ENCODE data around the gene GRAMD1B. TPM values are rescaled to one million over a fixed set of nuclear protein-coding genes. Genes with fewer than 3 reads are reported as not detected.

GRAMD1B gene
- total RNA-seq, 1 experiment from 2014 or later = 5.8 TPM

- POLR2A ChIA-PET (ENCODE audit: unreplicated experiment) = interaction anchor here (0.6 kb wide), 1 partner anchor 73 kb away, joined by 9 read pairs; no protein-coding TSS in a partner anchor
- no TSS peak for BruUV-seq (replicated peaks)
- intact Hi-C loops (cut with micrococcal nuclease; ENCODE audit: unreplicated experiment) = loop anchor here (2.0 to 5.0 kb wide), 3 partner anchors 217 to 376 kb away; no protein-coding TSS in a partner anchor
- H3K4me1 ChIP-seq (replicated peaks; ENCODE audit: insufficient read depth) = peaks cover 19% of the 10 kb centered on the region
- no peak overlapping the region for H3K27ac ChIP-seq
- CTCF ChIA-PET = interaction anchor here (0.6 to 1.2 kb wide), 3 partner anchors 70 to 232 kb away, joined by 3 to 26 read pairs (median 5); no protein-coding TSS in a partner anchor
- H3K4me2 ChIP-seq = no peak overlapping the region
- H3K36me3 ChIP-seq (ENCODE audit: low read depth) = no peaks in the 10 kb centered on the region
- TF ChIP-seq CTCF (conservative IDR thresholded peaks at IDR 0.05) = no peak
- no peaks in the 10 kb centered on the region for H4K20me1 ChIP-seq (ENCODE audit: insufficient read depth)
- no peak overlapping the region for H3K4me3 ChIP-seq
- no peaks in the 10 kb centered on the region for H3K9me2 ChIP-seq (ENCODE audit: insufficient read depth)
- no peak for DNase-seq
- no peak overlapping the region for H2AFZ ChIP-seq
- H3K9me3 ChIP-seq (ENCODE audit: insufficient read depth, low read depth) = no peaks in the 10 kb centered on the region
- H3K79me2 ChIP-seq (ENCODE audit: low read depth) = no peaks in the 10 kb centered on the region
- H3K27me3 ChIP-seq (ENCODE audit: insufficient read depth, low read depth) = no peaks in the 10 kb centered on the region
- peaks cover 10% of the 10 kb centered on the region; the same call in 1 of the 2 replicates for H3F3A ChIP-seq (ENCODE audit: insufficient read depth, low read depth)
Observed at GRCh38 chr11:123479048-123479837, 49.2 kb downstream of the GRAMD1B start.

GRCh38 chr11:123480290-123480815, 50.3 kb downstream of the GRAMD1B start:
- no TSS peak for BruUV-seq (replicated peaks)

GRCh38 chr11:123480882-123481281, 50.8 kb downstream of the GRAMD1B start:
- Histone ChIP-seq H3K27me3 (ENCODE audit: insufficient read depth, low read depth) (no peaks in the 10 kb centered on the region), H3K9me2 (ENCODE audit: insufficient read depth) (no peaks in the 10 kb centered on the region), H2AFZ (no peak overlapping the region), H3K27ac (no peak overlapping the region), H3K9me3 (ENCODE audit: insufficient read depth, low read depth) (no peaks in the 10 kb centered on the region), H4K20me1 (ENCODE audit: insufficient read depth) (no peaks in the 10 kb centered on the region), H3K4me3 (no peak overlapping the region), H3K36me3 (ENCODE audit: low read depth) (no peaks in the 10 kb centered on the region), H3K4me2 (no peak overlapping the region), H3F3A (ENCODE audit: insufficient read depth, low read depth) (peaks cover 10% of the 10 kb centered on the region; the same call in 1 of the 2 replicates), H3K4me1 (replicated peaks; ENCODE audit: insufficient read depth) (peaks cover 12% of the 10 kb centered on the region), H3K79me2 (ENCODE audit: low read depth) (no peaks in the 10 kb centered on the region)
- ChIA-PET POLR2A (ENCODE audit: unreplicated experiment) (no interaction called here), CTCF (no interaction called here)
- TF ChIP-seq EZH2 (IDR thresholded peaks at IDR 0.05; ENCODE audit: low read depth) (no peak), CTCF (conservative IDR thresholded peaks at IDR 0.05) (no peak)
- no TSS peak for BruUV-seq (replicated peaks)
- intact Hi-C loops (cut with micrococcal nuclease; ENCODE audit: unreplicated experiment) = no loop called here
- no peak for DNase-seq

More at GRCh38 chr11:123480290-123480815, 50.3 kb downstream of the GRAMD1B start:
- peaks cover 10% of the 10 kb centered on the region; the same call in 1 of the 2 replicates for H3F3A ChIP-seq (ENCODE audit: insufficient read depth, low read depth)
- no peak overlapping the region for H3K4me2 ChIP-seq
- no peaks in the 10 kb centered on the region for H3K9me2 ChIP-seq (ENCODE audit: insufficient read depth)
- H3K79me2 ChIP-seq (ENCODE audit: low read depth) = no peaks in the 10 kb centered on the region
- no peak overlapping the region for H2AFZ ChIP-seq
- intact Hi-C loops (cut with micrococcal nuclease; ENCODE audit: unreplicated experiment) = no loop called here
- no peaks in the 10 kb centered on the region for H3K36me3 ChIP-seq (ENCODE audit: low read depth)
- H3K9me3 ChIP-seq (ENCODE audit: insufficient read depth, low read depth) = no peaks in the 10 kb centered on the region
- H3K4me1 ChIP-seq (replicated peaks; ENCODE audit: insufficient read depth) = peaks cover 12% of the 10 kb centered on the region
- no peak overlapping the region for H3K4me3 ChIP-seq
- no peak for DNase-seq
- POLR2A ChIA-PET (ENCODE audit: unreplicated experiment) = no interaction called here
- no peaks in the 10 kb centered on the region for H3K27me3 ChIP-seq (ENCODE audit: insufficient read depth, low read depth)
- no peak for TF ChIP-seq EZH2 (IDR thresholded peaks at IDR 0.05; ENCODE audit: low read depth)
- no peak for TF ChIP-seq CTCF (conservative IDR thresholded peaks at IDR 0.05)
- no peaks in the 10 kb centered on the region for H4K20me1 ChIP-seq (ENCODE audit: insufficient read depth)
- H3K27ac ChIP-seq = no peak overlapping the region
- CTCF ChIA-PET = no interaction called here
